ENCODE results near the gene FNIP2.
A peak's percentile ranks its signal among the peaks of the same experiment; 100 is the strongest.

The FNIP2 gene

GRCh38 chr4:158768555-158769174 lies at the start of gene FNIP2:
FNIP2 (plus strand) TSS chr4:158769026; CDS start chr4:158769213, 187 bp downstream.
- TF ChIP-seq CTCF (IDR thresholded peaks at IDR 0.05) = peak; percentile 25
- TF ChIP-seq ZFX (IDR thresholded peaks at IDR 0.05; ENCODE audit: borderline replicate concordance) = no peak
- peak within 1 kb of the TSS; percentile 56 for H3K27ac ChIP-seq

GRCh38 chr4:158721680-158722079 lies 47.1 kb upstream of the FNIP2 start:
- H3K27ac ChIP-seq = no peak overlapping the region
- TF ChIP-seq ZFX (IDR thresholded peaks at IDR 0.05; ENCODE audit: borderline replicate concordance) (no peak), CTCF (IDR thresholded peaks at IDR 0.05) (no peak)

GRCh38 chr4:158722291-158722916 lies 46.4 kb upstream of the FNIP2 start:
- no peak for TF ChIP-seq CTCF (IDR thresholded peaks at IDR 0.05)
- TF ChIP-seq ZFX (IDR thresholded peaks at IDR 0.05; ENCODE audit: borderline replicate concordance) = no peak
- H3K27ac ChIP-seq = peak overlapping the region; percentile 93

- TF ChIP-seq CTCF (IDR thresholded peaks at IDR 0.05) = no peak
- TF ChIP-seq ZFX (IDR thresholded peaks at IDR 0.05; ENCODE audit: borderline replicate concordance) = no peak
- peak within 1 kb of the TSS; percentile 93 for H3K27ac ChIP-seq
Observed at GRCh38 chr4:158722917-158723793, 45.7 kb upstream of the FNIP2 start, which contains the start of gene PPID. PPID (minus strand) TSS chr4:158723396; CDS start chr4:158723288, 108 bp downstream.

- no peak overlapping the region for H3K27ac ChIP-seq
- TF ChIP-seq ZFX (IDR thresholded peaks at IDR 0.05; ENCODE audit: borderline replicate concordance) = no peak
- no peak for TF ChIP-seq CTCF (IDR thresholded peaks at IDR 0.05)
Observed at GRCh38 chr4:158724637-158725036, 44.2 kb upstream of the FNIP2 start.

- no peak for TF ChIP-seq ZFX (IDR thresholded peaks at IDR 0.05; ENCODE audit: borderline replicate concordance)
- no peak for TF ChIP-seq CTCF (IDR thresholded peaks at IDR 0.05)
- no peak overlapping the region for H3K27ac ChIP-seq
Observed at GRCh38 chr4:158726633-158727032, 42.2 kb upstream of the FNIP2 start.
